HepG2 (cell line): ENCODE measurements around the gene MYBPC3.

ENCODE experiments used
- BCLAF1 ChIP-seq: fragments of 450-650 bp; IDR thresholded peaks from 2 replicates; pipeline ENCODE4 v1.6.1; 2017; ENCODE audit warnings: mild to moderate bottlenecking
- MAZ ChIP-seq, 2 experiments: sonication (generic) in 1 of 2; formaldehyde crosslinking in 1 of 2; IDR thresholded peaks; 2 replicates each; pipeline versions ENCODE4 v1.5.0 to v1.6.1; 2012 to 2020; ENCODE audit warnings: low read depth in 2 of 2, mild to moderate bottlenecking in 2 of 2, borderline replicate concordance in 1 of 2, improper control_type of control experiment in 1 of 2, low read length in 1 of 2, missing genetic modification reagents in 1 of 2, moderate library complexity in 1 of 2
- POLR2A ChIP-seq, 2 experiments: IDR thresholded peaks; 2 replicates each; pipeline ENCODE4 v1.6.1; 2011; ENCODE audit warnings: low read depth in 2 of 2, low read length in 2 of 2, mild to moderate bottlenecking in 1 of 2, moderate library complexity in 1 of 2; ENCODE audit not compliant: insufficient read depth in 1 of 2
- RNF2 ChIP-seq: fragments of 450-650 bp; conservative IDR thresholded peaks from 2 replicates; pipeline ENCODE4 v1.6.1; 2016; ENCODE audit warnings: low read depth
- TP53 ChIP-seq: sonication (generic); formaldehyde crosslinking; conservative IDR thresholded peaks from 2 replicates; pipeline ENCODE4 v1.4.0; 2020; ENCODE audit warnings: missing genetic modification reagents

- TF ChIP-seq BCLAF1 (no peak), POLR2A (IDR thresholded peaks at IDR 0.05; ENCODE audit: insufficient read depth in 1 of 2, low read depth in 2 of 2, low read length in 2 of 2) (no peak), RNF2 (no peak), MAZ (IDR thresholded peaks at IDR 0.05; ENCODE audit: borderline replicate concordance, low read depth, low read length) (no peak), MAZ (CRISPR knock-in tag; IDR thresholded peaks at IDR 0.05; ENCODE audit: low read depth) (no peak), TP53 (CRISPR knock-in tag) (no peak)
Measured at GRCh38 chr11:47356998-47357329, 4.5 kb upstream of the MYBPC3 start.
